Right lung (tissue), 10 donors: ENCODE measurements around the gene VIT. TPM values are rescaled to one million over a fixed set of nuclear protein-coding genes. Genes with fewer than 3 reads are reported as not detected.

ENCODE experiments used
- DNase-seq, 2 donors: peaks; one replicate each; pipeline ENCODE4 v3.0.0-alpha.2; 2013
- long read RNA-seq, 8 donors: transcript quantifications; one replicate each; lab custom pipeline, GENCODE V29; 2026
- polyA plus RNA-seq, 5 donors: library from polyadenylated mRNA; unstranded; fragments of 120-200 nt; gene quantifications; one replicate each; pipeline versions ENCODE4 v1.2.1 to v1.2.3, GENCODE V29; 2013; ENCODE audit warnings: inconsistent platforms in 1 of 5, low replicate concordance in 1 of 5; ENCODE audit not compliant: insufficient read length in 5 of 5, insufficient read depth in 1 of 5

VIT gene
- under 1 TPM; 0.07 to 0.29 (median 0.19) TPM for polyA plus RNA-seq
- long read RNA-seq, donor 1 = 0 reads
- long read RNA-seq, donor 2 = 0 reads
- long read RNA-seq, donor 3 = 0 reads
- long read RNA-seq, donor 4 = 0 reads
- long read RNA-seq, donor 5 = 0 reads
- long read RNA-seq, donor 6 = 0 reads
- long read RNA-seq, donor 7 = 0 reads
- long read RNA-seq, donor 8 = 0 reads

DNA sequence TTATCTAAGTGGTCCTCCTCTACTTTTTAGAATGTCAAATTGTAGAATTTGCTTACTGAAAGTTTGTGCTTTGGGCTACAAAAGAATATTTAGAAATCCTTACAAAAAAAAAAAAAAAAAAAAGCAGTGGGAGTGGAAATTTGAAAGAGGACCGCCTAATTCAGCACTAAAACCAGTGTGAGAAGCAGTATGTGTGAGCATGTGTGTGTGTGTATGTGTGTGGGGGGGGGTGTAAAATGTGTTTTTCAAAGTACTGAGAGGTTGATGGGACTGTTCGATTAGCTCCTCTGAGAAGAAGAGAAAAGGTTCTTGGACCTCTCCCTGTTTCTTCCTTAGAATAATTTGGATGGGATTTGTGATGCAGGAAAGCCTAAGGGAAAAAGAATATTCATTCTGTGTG is at the start of gene VIT:
VIT (plus strand) TSS at position 175 of the 400 bp plus-strand sequence. CDS start 19,664 bp downstream, outside the sequence.
- DNase-seq = no peak

DNA sequence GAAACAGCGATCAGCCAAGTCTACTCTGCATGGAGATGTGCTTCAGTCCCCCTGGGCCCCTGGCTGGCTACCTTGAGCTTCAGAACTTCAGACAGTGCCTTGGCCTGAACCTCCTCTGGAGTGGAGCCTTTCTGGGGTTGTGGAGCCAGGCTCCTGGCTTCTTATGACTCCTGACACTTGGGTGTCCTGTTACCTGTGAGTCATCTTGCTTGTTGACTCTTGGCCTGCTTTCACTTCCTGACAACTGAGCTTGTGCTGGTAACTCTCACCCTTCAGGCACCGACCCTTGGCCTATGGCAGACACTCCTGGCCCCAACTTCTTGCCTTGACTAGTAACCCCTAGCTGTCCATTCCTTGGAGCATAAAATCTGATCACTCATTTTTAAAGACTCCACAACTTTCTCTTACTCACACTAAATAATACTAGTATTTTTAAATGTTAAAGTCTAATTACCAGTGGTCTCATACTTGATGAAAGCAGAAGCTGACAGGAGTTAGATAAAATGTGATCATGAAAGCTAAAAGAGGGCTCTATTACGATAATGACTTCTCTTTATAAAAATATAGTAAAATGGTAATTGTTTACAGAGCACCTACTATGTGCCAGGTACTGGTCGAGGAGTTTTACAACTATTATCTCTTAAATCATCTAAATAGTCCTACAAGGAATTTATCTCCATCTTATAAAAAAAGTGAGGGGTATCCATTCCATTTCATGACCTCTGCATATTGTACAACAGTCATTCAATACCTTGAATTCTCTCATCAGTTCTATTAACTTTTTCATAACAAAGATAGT is 46.3 kb upstream of the VIT start:
- no peak for DNase-seq

- DNase-seq = no peak
Observed at GRCh38 chr2:36653155-36653554, 43.4 kb upstream of the VIT start.

DNA sequence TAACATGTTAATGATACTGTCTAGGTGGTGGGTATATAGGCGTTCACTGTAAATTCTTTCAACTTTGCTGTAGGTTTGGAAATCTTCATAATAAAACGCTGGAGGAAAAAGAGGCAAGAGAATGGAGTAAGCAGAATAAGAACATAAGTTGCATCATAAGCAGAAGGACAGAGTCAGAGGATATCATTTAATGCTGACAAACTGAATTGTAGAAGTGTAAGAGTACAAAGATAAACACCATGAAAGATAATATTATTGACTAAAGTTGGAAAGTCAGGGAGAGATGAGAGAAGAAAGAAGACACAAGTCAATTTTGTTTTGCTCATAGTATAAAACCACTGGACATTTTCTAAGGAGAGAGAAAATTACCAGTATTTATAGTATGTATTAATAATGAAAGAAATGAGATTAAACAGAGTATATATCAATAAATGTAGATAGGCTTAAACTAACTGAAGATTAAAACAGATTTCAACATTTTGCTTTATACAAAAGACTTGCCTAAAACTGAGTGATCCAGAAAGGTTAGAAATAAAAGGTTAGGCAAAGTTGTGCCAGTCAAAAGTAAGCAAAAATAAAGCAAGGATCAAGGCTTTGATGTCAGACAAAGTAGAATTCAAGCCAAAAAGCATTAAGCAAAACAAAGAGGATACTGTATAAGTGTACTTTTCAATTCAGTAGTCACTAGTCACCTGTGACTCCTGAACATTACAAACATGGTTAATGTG is 42.4 kb upstream of the VIT start:
- no peak for DNase-seq

GRCh38 chr2:36655453-36655852 is 41.1 kb upstream of the VIT start:
- DNase-seq = no peak

DNA sequence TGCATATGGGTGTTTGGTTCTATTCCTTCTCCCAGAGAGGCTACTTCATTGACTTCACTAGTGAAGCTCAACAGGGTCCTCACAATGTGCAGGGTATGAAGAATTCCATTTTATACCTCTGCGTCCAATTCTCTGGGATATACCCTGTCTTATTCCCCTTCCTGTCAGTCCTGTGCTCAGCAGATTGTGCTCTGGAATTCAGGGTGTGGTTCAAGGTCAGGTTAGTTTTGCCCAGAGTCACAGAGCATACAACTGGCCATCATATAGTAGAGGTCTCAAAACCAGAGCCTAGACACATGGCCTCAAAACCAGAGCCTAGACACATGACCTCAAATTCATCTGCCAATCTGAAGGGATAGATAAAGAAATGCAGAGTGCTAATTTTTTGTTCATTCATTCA is 38.8 kb upstream of the VIT start:
- DNase-seq = no peak

- DNase-seq = no peak
Observed at GRCh38 chr2:36658277-36658748, 38.2 kb upstream of the VIT start.

- DNase-seq = no peak
Observed at GRCh38 chr2:36659218-36659617, 37.3 kb upstream of the VIT start.

DNA sequence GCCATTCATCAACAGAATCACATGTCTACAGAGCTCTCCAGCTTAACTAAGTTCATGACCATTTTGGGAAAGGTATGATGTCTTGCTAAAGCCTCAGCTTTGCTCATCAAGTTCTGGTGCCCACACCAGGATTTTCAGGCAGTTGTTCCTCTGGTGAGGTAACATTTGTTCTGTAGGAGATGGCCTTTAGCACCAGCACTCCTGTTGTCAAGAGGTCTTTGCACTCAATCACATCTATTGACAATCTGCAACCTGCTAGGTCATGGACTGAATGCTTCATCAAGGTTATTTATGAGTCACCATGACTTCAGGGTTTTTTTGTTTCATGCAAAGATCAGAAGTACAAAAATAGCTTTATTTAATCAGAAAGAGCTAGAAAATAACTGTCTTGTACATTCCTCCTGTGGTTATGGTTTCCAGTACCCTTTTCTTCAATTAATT is 36.6 kb upstream of the VIT start:
- no peak for DNase-seq

DNA sequence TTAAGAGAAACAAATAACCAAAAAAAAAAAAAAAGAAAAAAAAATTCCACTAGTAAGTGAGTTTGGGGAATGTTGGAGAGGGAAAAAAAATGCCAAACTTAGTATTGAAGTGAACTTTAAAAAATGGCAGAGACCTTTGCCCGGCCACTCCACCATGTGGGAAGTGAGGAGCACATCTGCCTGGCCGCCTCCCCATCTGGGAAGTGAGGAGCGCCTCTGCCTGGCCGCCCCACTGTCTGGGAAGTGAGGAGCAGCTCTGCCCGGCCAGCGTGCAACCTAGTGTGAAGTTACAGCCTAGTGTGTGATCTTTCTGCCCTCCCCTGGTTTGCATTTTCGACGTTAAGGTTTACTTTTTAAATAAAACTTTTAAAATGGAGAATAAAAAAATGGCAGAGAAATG is 33.9 kb upstream of the VIT start:
- no peak for DNase-seq

- no peak for DNase-seq
Observed at GRCh38 chr2:36663295-36663694, 33.2 kb upstream of the VIT start.

DNA sequence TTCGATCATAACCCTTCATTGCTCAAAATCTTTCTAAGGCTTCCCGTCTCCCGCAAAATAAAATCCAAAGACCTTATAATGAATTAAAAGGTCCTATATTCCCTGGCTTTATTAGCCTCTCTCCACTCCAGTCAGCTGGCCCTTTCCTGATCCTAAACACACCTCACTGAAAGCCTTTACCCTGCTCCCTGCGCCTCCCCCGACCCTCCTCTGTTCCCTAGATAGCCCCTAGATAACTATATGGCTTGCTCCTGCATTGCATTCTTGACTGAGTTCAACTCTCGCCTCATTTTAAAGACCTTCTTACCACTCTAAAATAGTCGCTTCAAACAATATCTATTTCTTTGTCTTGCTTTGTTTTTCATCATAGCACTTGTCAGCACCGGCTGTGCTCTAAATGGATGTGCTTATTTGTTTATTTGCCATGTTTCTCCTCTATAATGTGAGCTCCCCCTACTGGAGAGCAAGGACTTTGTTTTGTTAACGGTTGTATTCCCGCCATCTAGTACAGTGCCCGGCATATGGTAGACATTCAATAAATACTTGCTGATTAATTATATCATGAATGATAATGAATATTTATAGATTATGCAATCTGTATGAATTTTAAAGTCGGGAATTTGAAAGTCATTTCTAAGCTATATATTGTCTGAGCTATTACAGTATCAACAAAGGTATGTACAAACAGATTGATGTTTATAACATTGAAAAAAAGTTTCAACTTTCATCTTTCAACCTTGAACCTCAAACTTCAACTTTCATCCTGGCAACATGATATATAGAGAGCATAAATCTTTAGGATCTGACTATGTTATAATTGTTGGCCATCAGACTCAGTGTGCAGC is 32.4 kb upstream of the VIT start:
- peak; percentile 36 for DNase-seq

DNA sequence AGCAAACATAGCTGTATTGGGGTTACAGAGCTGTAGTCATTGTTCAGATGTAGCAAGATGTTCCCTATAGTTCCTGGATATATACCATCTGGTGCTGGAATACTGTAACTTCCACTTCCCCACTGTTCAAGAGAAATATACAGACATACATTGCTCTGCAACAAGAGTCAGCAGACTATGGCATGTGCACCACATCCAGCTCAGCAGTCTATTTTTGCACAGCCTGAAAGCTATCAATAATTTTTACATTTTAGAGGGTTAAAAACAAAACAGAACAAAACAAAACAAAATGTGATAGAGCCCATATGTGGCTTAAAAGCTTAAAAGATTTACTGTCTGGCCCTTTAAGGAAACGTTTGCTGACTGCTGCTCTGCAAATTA is 31.8 kb upstream of the VIT start:
- DNase-seq = peak in 1 of 2 donors; percentile 46

GRCh38 chr2:36667931-36668330 is 28.6 kb upstream of the VIT start:
- DNase-seq = no peak

DNA sequence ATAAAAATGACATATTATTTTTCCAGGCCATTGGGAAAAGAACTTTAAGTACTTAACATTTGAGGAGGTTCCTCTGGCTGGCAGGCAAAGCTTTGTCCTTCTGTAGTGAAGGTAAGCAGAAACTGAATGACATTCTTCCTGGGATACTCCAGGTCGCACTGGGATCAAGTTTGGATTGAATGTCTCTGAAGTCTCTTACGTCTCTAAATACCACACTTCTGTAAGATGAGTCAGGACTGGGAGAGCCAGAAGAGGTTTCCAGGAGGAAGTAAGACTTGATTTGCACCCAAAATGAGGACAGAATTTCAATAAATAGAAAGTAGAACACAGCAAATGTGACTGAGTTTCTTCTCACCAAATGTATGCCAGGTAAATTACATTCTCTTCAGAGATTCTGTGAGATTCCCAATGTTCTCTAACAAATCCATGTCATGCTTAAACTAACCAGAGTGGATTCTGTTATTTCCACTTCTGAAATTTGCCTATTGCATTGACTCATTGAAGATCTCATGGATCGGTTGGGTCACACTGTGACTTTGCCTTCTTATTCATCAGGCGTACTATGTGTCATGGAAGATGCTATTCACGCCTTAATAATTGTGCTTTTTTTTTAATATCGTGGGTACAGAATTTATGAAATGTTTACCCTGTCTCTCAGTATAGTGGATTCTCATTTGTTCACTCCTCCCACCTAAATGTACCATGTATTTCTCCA is 25.5 kb upstream of the VIT start:
- DNase-seq = no peak

GRCh38 chr2:36671731-36672130 is 24.8 kb upstream of the VIT start:
- no peak for DNase-seq

- no peak for DNase-seq
Observed at GRCh38 chr2:36672199-36672598, 24.3 kb upstream of the VIT start.

- DNase-seq = no peak
Observed at GRCh38 chr2:36675579-36676282, 20.8 kb upstream of the VIT start.

- DNase-seq = no peak
Observed at GRCh38 chr2:36676364-36676763, 20.1 kb upstream of the VIT start.

DNA sequence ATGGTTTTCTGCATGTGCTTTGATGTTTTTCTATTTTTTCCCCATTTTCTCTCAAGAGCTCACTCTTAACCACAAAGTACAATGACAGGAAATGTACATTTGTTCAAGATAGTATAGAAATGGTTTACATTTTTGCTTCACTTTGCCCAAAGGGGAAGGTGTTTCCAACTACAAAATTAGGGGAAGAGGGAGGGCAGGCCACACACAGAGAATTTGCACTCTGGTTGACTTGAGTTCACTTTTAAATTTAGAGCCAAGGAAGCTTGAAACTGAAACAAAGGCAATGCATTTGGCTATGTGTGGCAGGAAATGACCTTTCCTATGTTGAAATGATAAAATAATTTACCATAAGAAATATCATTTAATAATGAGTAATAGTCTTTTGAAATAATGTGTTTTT is 19.1 kb upstream of the VIT start:
- DNase-seq = no peak
